HG02943 (cell line): ENCODE measurements around the gene SLC6A13.
"Not testable (repeated sequence)": the region's sequence is repeated elsewhere in the genome, so short reads cannot be mapped to it uniquely, and the experiment has no call there.

ENCODE experiments used
- ATAC-seq: cut with Tn5 transposase; IDR thresholded peaks from one replicate; pipeline ENCODE4 v1.9.1; 2021; ENCODE audit warnings: mild to moderate bottlenecking, low read depth, moderate library complexity; ENCODE audit not compliant: unreplicated experiment

SLC6A13 gene

DNA sequence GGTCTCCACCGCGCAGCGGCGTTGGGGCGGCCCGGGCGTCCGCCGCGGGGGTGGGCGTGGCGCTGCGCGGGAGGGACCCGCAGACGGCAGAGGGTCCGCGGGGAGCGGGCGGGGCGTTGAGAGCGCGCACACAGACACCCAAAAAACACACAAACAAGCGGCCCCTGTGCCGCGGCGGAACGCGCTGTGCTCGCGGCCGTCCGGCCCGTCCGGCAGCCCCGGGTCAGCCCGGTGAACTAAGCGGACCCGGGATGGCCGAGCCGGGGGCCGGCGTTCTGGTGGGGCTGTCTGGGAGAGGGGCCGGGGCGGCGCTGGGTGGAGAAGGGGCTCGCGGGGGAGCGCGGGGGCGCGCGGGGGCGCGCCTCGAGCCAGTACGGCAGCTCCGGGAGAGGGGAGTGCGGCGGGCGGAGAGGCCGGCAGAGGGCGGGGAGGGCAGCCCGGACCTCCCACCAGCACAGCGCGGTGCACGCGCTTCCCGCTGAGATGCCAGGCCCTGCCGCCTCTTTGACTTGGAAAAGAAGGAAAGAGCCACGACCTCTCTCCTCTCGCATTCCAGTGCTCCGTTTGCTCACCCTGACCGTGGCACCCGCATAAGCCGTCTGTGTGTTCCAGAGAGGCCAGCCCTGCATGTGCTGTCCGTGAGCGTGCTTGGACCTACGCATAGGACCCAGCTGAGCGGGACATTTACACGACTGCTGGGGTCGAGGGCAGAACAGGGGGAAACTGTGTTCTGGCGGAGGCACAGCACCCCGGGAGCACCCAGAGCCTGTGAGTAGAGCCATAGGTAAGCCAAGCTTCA, 59.0 kb downstream of the SLC6A13 start:
- no peak for ATAC-seq

DNA sequence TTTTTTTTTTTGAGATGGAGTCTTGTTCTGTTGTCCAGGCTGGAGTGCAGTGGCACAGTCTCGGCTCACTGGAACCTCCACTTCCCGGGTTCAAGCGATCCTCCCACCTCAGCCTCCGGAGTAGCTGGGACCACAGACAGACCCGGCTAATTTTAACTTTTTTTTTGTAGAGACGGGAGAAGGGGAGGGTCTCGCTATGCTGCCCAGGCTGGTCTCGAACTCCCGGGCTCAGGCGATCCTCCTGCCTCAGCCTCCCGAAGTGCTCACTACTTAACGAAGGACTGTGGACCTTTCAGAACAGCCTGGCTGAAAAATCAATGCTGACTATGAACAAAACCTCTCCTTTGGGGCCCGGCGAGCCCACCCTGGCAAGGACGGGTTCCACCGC, 59.6 kb downstream of the SLC6A13 start:
- no peak for ATAC-seq

GRCh38 chr12:202081-202731, 60.4 kb downstream of the SLC6A13 start:
- ATAC-seq = no peak

GRCh38 chr12:201361-201760, 61.3 kb downstream of the SLC6A13 start:
- no peak for ATAC-seq

GRCh38 chr12:198705-199104, 63.9 kb downstream of the SLC6A13 start:
- ATAC-seq = no peak

DNA sequence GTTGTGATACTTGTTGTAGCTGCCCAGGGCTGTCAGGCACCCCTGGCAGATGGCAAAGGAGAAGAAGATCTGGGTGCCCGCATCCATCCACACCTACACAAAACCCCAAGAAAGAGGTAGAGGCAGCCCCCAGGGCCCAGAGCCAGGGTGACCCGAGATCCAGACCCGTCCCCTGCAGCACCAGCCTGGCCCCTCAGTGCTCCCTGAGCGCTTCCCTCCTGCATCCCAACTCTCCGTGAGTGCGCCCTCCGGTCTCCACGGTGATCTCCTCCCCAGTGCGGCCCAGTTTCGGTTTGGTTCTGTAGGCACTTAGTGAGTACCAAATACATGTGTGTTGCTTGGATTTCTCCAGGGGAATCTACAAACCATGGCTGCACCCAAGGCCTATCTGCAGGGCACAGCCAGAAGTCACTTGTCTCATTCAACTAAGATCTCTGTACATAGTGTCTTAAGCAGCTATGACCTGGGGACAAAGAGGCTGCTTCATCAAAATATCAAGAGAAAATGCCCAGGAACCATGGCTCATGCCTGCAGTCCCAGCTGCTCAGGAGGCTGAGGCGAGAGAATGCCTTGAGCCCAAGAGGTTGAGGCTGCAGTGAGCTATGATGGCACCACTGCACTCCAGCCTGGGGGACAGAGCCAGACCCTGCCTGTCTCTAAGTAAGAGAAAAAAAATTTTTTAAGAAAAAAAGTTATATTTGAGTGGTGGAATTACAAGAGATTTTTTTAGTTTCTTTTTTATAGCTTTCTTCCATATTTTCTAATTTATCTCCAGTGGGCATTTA, 64.5 kb downstream of the SLC6A13 start:
- no peak for ATAC-seq

DNA sequence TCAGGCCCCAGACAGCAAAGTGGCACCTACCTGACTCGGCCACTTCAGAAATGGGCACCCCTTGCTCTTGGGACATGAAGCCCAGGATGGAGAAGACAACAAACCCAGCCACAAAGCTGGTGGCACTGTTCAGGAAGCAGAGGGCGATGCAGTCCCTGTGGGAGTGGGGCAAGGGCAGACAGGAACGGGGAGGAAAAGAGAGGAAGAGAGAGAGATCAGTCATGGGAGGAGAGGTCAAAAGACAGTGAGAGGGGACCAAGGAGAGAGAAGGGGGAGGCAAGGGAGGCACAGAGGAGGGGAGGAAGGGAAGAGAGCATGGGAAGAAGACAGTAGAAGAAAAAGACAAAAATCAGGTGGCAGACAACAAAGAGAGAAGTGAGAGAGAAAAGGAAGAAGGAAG, 65.3 kb downstream of the SLC6A13 start:
- ATAC-seq = no peak

DNA sequence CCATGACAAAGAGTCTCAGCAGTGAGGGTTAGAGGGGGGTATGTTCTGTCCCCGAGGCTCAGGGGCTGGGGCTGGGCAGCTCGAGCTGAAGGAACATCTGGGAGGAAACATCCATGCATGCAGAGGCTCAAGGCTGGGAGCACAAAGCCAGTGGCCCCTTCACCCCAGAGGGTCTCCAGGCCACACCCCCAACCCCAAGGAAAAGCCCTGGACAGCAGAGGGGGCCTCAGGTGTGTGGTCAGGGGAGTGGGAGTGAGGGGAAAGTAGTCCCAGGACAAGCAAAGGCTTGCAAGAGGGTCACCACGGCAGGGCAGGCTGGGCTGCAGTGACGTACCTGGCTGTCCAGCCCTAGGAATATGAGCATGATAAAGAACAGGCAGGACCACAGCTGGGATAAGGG, 66.2 kb downstream of the SLC6A13 start:
- no peak for ATAC-seq

DNA sequence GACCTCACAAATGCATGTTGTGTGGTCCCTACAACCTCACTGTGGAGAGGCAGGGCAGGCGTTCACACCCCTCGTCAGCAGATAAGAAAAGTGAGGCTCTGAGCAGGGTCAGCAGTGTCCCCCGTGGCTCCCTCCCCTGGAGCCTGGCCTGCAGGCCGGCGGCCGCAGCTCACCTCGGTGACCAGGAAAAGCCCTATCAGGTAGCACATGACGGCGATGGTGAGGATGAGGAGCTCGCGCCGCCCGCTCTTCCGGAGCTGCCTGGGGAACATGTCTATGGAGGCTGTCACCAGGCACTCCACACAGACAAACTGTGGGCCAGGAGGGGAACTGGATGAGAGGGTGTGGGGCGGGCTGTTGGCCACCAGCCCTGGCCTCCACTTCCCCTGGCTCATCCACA, 66.7 kb downstream of the SLC6A13 start:
- ATAC-seq = no peak

DNA sequence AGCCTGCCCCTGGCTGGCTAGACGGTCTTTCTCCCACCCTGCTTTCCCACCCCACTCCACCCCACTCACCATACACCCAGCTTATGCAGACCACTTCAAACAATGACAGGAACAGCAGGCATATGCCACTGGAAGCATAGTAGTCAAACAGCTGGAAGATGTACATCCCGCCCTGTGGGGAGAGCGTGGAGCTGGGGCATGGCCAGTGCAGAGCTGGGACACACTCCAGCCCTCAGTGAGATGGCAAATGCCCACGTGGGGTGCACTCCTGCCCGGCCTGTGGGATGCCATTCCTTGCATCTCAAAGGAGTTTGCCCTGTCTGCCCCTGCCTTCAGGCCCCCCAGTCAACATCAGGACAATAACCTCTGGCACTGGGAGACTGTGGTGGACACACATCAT, 67.5 kb downstream of the SLC6A13 start:
- no peak for ATAC-seq

DNA sequence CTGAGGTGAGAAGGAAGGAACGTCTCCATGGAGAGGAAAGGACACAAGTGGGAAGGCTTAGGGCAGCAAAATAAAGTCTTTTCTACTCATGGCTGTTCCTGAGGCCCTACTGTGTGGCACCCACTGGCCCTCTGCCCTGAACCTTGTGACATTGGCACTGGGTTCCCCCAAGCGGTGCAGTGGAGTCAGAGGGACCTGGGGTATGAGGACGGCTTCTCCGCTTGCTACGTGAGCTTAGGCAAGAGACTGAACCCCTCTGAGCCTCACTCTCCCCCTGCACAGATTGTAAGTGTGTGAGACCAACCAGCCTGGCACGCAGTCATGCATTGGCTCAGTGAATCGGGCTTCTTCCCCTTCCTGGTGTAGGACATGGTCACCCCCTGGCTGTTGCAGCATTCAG, 68.4 kb downstream of the SLC6A13 start:
- ATAC-seq = no peak

DNA sequence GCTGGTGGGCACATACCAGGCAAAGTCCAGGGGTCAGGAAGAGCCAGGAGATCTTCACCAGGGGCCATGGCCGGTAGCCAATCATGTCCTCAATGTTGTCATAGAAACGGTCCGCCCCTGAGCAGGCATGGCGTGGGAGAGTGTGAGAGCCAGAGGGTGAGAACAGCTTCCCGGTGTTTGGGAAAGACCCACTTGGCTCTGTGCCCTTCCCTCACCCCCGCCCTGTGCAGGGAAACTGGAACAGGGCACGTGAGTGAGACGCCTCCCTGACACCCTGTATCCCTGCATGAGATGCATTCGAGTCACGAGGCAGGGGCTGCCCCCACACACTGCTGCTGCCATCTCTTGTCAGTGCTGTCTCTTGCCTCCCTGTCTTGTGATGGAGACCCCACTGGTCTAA, 69.4 kb downstream of the SLC6A13 start:
- ATAC-seq = no peak

DNA sequence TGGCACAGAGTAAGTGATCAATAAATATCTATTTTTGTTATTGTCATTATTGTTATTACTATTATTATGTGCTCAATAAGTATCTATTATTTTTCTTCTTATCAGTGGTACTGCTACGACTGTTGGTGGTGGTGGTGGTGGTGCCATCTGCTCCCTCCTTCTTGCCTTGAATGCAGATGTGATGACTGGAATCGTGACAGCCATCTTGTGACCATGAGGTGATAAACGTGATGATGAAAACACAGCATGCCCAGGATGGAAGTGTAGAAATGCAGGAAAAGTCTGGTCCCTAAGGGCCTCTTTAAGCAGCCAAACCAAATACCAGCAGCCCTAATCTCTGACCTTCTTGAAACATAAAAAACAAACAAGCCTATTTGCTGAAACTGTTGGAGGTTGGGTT, 71.1 kb downstream of the SLC6A13 start:
- no peak for ATAC-seq

- ATAC-seq = no peak
Observed at GRCh38 chr12:190881-191280, 71.8 kb downstream of the SLC6A13 start.

DNA sequence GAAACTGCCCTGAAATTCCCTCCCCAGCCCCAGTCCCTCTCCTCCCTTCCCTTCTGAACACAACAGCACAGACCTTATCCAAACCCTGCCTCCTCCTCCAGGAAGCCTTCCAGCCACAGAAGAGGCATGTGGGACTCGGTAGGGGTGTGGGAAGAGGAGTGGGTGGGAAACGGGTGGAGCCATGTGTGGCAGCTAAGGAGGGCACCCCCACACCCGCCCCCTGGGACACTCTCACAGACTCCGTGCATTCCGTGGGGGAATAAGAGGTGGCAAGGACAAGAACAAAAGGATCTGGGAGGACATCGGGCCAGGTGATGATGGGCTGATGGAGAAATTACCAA, 73.0 kb downstream of the SLC6A13 start:
- ATAC-seq = no peak

GRCh38 chr12:188910-189621, 73.6 kb downstream of the SLC6A13 start:
- no peak for ATAC-seq

DNA sequence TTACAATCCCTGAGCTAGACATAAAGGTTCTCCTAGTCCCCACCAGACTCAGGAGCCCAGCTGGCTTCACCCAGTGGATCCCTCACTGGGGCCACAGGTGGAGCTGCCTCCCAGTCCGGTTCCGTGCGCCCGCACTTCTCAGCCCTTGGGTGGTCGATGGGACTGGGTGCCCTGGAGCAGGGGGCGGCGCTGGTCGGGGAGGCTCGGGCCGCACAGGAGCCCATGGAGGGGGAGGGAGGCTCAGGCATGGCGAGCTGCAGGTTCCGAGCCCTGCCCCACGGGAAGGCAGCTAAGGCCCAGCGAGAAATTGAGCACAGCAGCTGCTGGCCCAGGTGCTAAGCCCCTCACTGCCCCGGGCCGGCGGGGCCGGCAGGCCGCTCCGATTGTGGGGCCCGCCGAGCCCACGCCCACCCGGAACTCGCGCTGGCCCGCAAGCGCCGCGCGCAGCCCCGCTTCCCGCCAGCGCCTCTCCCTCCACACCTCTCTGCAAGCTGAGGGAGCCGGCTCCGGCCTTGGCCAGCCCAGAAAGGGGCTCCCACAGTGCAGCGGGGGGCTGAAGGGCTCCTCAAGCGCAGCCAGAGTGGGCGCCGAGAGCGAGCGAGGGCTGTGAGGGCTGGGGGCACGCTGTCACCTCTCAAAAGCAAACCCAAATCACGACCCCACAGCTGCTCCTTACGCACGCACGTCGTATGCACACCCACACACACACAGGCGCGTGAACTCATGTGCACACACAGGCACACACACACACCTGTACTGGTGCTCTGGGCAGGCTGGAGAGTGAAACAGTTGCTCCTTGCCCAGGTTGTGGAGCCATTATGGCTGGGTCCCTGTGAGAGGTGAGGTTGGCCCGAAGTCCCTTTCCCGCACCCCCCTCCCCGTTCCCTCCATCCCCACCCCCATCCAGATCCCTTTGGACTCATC, 74.4 kb downstream of the SLC6A13 start:
- ATAC-seq = not testable (repeated sequence)

DNA sequence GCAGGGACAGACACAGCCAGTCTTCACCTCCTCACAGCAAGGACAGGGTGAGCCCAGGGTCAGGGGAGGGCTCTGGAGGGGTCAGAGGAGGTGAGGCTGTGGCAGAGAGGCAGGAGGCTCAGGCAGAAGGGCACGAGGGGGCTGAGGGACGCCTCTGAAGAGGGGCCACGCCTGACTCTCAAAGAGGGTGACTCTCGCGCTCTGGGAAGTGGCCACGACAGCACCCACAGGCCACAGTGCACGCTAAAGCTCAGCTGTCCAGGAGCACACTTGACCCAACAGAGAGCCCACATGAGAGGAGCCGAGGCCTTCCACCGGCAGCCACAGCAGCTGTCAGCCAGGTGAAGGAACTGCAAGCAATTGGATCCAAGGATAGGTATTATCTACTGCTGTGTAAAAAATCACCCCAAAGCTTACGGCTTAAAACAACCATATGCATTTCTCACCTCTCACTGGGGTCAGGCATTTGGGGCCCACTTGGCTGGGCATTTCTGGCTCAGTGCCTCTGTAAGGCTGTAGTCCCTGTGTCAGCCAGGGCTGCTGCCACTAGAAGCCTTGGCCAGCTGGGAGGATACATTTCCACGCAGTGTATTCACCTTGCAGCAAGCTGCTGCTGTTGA, 76.5 kb downstream of the SLC6A13 start:
- no peak for ATAC-seq

DNA sequence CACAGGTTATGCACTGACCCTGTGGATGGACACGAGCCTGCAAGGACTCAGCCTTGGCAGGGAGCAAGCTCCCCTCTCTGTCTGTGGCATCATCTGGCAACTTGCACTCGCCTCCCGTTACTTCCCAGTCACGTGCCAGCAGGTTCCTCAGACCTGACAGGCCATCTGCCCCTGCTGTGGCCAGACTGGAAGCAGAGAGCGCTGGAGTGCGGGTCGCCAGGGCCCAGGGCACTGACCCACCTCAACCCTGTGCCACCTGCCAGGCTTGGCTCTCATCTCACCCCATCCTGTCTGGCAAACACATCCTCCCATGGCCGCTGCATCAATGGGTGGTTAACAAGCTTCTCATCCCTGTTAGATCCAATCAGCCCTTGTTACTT, 77.1 kb downstream of the SLC6A13 start:
- ATAC-seq = no peak
